Measurements from ENCODE around the gene MRPL12. TPM values are rescaled to one million over a fixed set of nuclear protein-coding genes. Genes with fewer than 3 reads are reported as not detected.

The MRPL12 gene
- polyA plus RNA-seq, 3 donors, result 21.2 to 57.0 (median 38.3) TPM

DNA sequence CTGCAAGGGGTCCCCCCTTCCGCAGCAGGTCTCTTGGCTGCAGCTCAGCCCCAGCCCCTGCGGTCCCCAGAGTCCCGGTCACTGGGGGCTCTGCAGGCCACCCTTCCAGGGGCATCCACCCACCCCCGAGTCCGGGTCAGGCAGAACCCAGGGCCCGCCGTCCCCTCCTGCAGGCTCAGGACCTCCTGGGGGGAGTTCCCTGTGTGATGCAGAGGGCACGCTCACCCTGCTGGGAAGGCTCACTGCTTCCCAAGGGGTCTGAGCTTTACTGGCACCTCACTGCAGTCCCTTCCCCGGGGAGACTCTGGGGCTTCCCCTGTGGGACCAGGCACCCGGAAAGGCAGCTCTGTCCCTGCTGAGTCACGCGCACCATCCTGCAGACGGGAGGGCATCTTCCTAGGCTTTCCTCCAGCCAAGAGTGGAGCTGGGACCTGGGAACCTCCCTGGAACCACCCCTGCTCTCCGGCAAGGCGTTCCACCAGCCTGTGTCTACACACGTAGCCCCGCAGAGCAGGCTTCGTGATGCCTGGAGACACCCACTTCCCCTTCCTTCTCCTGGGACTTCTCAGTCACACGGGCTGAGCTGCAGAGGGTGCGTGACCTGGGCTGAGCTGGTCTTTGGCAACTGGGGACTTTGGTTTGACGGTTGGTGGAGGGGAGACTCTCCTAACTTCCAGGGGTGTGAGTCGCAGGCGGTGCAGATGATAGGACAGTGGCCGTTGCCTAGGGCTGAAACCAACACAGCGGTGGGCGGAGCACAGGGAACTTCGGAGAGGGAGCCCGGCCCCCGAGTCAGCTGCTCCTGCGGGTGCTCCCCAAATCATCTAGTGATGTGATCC is 32.3 kb downstream of the MRPL12 start:
- Mint-ChIP-seq H3K9me3 (peaks cover 0 to 3% (median 0%) of the 10 kb centered on the region in 7 donors), H3K27me3 (ENCODE audit: low read depth in 3 of 3) (peaks cover 12 to 22% (median 17%) of the 10 kb centered on the region in 3 donors), H3K27ac (peak overlapping the region; percentile 4 to 80 (median 64)), H3K4me1 (peaks cover 23% of the 10 kb centered on the region), H3K36me3 (no peaks in the 10 kb centered on the region), H3K4me3 (peak overlapping the region; percentile 79 to 96)
- peak overlapping the region; percentile 86 for H2AFZ ChIP-seq (ENCODE audit: insufficient read depth, low read depth, low read length, poor library complexity, severe bottlenecking)
- H3K9ac ChIP-seq (ENCODE audit: insufficient read depth, low read length, poor library complexity, severe bottlenecking), result peak overlapping the region; percentile 51
- no peaks in the 10 kb centered on the region for H3K79me2 ChIP-seq (ENCODE audit: insufficient read depth, low read length)
- intact Hi-C loops (cut with micrococcal nuclease), result no loop called here
- H4K20me1 ChIP-seq (ENCODE audit: insufficient read depth, low read length), result no peaks in the 10 kb centered on the region
- H3K4me2 ChIP-seq (replicated peaks; ENCODE audit: extremely low read depth, low read length, poor library complexity, severe bottlenecking), result peak overlapping the region; percentile 80
- no peaks in the 10 kb centered on the region for H3K9me3 ChIP-seq (replicated peaks in 1 of 2; ENCODE audit: control insufficient read depth in 1 of 2, insufficient read depth in 1 of 2, low read length in 2 of 2)
- WGBS (ENCODE audit: insufficient coverage), result 19% methylated on average over 23 of the region's 30 CpGs
- peak; percentile 94 to 99 (median 95) for DNase-seq
- peak overlapping the region; percentile 6 to 75 for H3K27ac ChIP-seq (ENCODE audit: low read depth in 1 of 2, low read length in 2 of 2)
- peaks cover 0 to 3% of the 10 kb centered on the region in 2 donors for H3K27me3 ChIP-seq (ENCODE audit: control insufficient read depth in 2 of 2, insufficient read depth in 2 of 2, low read length in 2 of 2)
- no peaks in the 10 kb centered on the region for H3K36me3 ChIP-seq (replicated peaks in 1 of 2; ENCODE audit: control insufficient read depth in 1 of 2, insufficient read depth in 2 of 2, low read length in 2 of 2)
- H3K4me3 ChIP-seq (replicated peaks in 1 of 3; ENCODE audit: low read depth in 2 of 3, low read length in 3 of 3), result peak overlapping the region in 2 of 3 experiments; percentile 0 to 71
- peaks cover 13 to 30% of the 10 kb centered on the region in 2 donors for H3K4me1 ChIP-seq (ENCODE audit: control insufficient read depth in 1 of 2, insufficient read depth in 2 of 2, low read length in 2 of 2)
- TF ChIP-seq, protein P1, sequence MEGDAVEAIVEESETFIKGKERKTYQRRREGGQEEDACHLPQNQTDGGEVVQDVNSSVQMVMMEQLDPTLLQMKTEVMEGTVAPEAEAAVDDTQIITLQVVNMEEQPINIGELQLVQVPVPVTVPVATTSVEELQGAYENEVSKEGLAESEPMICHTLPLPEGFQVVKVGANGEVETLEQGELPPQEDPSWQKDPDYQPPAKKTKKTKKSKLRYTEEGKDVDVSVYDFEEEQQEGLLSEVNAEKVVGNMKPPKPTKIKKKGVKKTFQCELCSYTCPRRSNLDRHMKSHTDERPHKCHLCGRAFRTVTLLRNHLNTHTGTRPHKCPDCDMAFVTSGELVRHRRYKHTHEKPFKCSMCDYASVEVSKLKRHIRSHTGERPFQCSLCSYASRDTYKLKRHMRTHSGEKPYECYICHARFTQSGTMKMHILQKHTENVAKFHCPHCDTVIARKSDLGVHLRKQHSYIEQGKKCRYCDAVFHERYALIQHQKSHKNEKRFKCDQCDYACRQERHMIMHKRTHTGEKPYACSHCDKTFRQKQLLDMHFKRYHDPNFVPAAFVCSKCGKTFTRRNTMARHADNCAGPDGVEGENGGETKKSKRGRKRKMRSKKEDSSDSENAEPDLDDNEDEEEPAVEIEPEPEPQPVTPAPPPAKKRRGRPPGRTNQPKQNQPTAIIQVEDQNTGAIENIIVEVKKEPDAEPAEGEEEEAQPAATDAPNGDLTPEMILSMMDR (IDR thresholded peaks at IDR 0.05), result no peak

DNA sequence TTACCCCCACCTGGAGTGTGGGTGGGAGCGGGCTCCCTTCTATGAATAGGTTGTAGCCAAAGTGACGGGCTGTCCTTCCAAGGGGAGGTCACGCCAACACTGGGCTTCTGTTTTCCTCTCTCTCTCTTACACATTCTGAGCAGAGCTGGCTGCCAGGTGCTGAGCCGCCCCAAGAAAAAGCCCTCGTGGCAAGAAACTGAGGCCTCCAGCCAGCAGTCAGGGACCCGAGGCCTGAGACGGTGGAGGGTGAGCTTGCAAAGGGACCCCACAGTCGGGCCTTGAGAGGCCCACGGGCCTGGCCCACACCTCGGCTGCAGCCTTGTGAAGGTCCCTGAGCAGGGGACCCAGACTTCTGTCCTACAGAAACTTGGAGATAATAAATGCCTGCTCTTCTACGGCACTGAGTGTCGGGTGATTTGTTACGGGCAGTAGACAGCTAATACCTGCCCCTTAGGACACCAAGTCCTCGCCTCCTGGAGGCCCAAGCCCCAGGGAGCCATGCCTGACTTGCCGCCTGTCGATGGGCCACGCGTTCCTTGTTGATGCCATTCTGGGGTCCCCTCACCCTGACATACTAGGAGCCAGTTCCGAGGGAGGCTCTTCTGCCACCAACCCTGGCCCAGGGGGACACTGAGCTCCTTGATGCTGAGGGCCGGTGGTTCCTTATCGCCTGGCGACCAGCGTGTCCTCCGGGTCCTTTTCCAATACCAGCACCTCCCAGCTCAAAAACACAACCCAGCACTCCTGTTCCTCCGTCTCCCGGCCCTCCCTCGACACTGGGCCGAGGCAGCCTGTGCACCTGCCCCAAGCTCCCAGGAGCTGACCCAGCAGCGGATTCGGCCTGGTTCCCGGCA is 35.0 kb downstream of the MRPL12 start:
- peaks cover 19 to 35% (median 29%) of the 10 kb centered on the region in 3 donors for H3K27me3 Mint-ChIP-seq (ENCODE audit: low read depth in 3 of 3)
- peaks cover 13 to 24% of the 10 kb centered on the region in 2 donors for H3K4me1 ChIP-seq (ENCODE audit: control insufficient read depth in 1 of 2, insufficient read depth in 2 of 2, low read length in 2 of 2)
- no peaks in the 10 kb centered on the region for H3K9me3 ChIP-seq (replicated peaks in 1 of 2; ENCODE audit: control insufficient read depth in 1 of 2, insufficient read depth in 1 of 2, low read length in 2 of 2)
- no peak overlapping the region for H2AFZ ChIP-seq (ENCODE audit: insufficient read depth, low read depth, low read length, poor library complexity, severe bottlenecking)
- H3K9ac ChIP-seq (ENCODE audit: insufficient read depth, low read length, poor library complexity, severe bottlenecking), result no peak overlapping the region
- no peak for DNase-seq
- H3K4me3 Mint-ChIP-seq, result no peak overlapping the region
- no peaks in the 10 kb centered on the region for H3K36me3 ChIP-seq (replicated peaks in 1 of 2; ENCODE audit: control insufficient read depth in 1 of 2, insufficient read depth in 2 of 2, low read length in 2 of 2)
- intact Hi-C loops (cut with micrococcal nuclease), result no loop called here
- peaks cover 0 to 3% (median 0%) of the 10 kb centered on the region in 7 donors for H3K9me3 Mint-ChIP-seq
- 96% methylated on average over 27 of the region's 31 CpGs for WGBS (ENCODE audit: insufficient coverage)
- peaks cover 18% of the 10 kb centered on the region for H3K4me1 Mint-ChIP-seq
- no peaks in the 10 kb centered on the region for H3K36me3 Mint-ChIP-seq
- no peaks in the 10 kb centered on the region for H3K79me2 ChIP-seq (ENCODE audit: insufficient read depth, low read length)
- H4K20me1 ChIP-seq (ENCODE audit: insufficient read depth, low read length), result no peaks in the 10 kb centered on the region
- H3K27me3 ChIP-seq (ENCODE audit: control insufficient read depth in 2 of 2, insufficient read depth in 2 of 2, low read length in 2 of 2), result peaks cover 0 to 18% of the 10 kb centered on the region in 2 donors
- TF ChIP-seq, protein P1 (IDR thresholded peaks at IDR 0.05), result no peak
- H3K27ac ChIP-seq (ENCODE audit: low read depth in 1 of 2, low read length in 2 of 2), result no peak overlapping the region
- no peak overlapping the region for H3K4me3 ChIP-seq (replicated peaks in 1 of 3; ENCODE audit: low read depth in 2 of 3, low read length in 3 of 3)
- H3K27ac Mint-ChIP-seq, result peak overlapping the region in 2 of 7 donors; percentile 24 to 72
- no peak overlapping the region for H3K4me2 ChIP-seq (replicated peaks; ENCODE audit: extremely low read depth, low read length, poor library complexity, severe bottlenecking)

Measured in CD14-positive monocyte (primary cell).